ENCODE data around the gene ARHGAP28.

DNA sequence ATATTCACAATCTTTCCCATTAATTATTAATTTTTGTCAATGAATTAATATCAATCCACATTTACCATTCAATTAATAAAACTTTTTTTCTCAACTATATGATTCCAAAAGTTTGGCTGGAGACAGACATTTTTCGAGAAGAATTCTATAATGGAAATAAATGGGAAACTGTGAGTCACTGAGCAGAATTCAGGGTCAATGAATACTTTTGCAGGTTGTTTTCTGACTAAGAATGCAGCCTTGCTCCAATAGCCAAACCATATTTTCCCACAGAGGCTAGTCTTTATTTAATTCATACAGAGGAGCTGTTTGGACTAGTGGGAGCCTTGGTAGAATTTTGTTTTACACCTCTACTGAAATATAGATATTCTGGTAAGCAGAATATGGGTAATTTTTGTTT is 82.3 kb downstream of the ARHGAP28 start:
- no peak for TF ChIP-seq POLR2A (IDR thresholded peaks at IDR 0.05)
- TF ChIP-seq, protein P1, sequence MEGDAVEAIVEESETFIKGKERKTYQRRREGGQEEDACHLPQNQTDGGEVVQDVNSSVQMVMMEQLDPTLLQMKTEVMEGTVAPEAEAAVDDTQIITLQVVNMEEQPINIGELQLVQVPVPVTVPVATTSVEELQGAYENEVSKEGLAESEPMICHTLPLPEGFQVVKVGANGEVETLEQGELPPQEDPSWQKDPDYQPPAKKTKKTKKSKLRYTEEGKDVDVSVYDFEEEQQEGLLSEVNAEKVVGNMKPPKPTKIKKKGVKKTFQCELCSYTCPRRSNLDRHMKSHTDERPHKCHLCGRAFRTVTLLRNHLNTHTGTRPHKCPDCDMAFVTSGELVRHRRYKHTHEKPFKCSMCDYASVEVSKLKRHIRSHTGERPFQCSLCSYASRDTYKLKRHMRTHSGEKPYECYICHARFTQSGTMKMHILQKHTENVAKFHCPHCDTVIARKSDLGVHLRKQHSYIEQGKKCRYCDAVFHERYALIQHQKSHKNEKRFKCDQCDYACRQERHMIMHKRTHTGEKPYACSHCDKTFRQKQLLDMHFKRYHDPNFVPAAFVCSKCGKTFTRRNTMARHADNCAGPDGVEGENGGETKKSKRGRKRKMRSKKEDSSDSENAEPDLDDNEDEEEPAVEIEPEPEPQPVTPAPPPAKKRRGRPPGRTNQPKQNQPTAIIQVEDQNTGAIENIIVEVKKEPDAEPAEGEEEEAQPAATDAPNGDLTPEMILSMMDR (IDR thresholded peaks at IDR 0.05), result no peak
- no peak for TF ChIP-seq POLR2AphosphoS5 (IDR thresholded peaks at IDR 0.05)
